Stimulated activated CD4-positive, alpha-beta T cell treated with anti-CD3 and anti-CD28 coated beads, Interleukin-4, amount 100 ng/mL, for 48 hours (primary cell): ENCODE measurements around the gene TEX13B.

Experiments used
- DNase-seq, 2 donors: peaks; one replicate each; pipeline ENCODE4 v3.0.0-alpha.2; 2020; ENCODE audit warnings: low read depth in 2 of 2

Gene TEX13B

GRCh38 chrX:107936434-107936730, 45.8 kb downstream of the TEX13B start:
- DNase-seq, result no peak

DNA sequence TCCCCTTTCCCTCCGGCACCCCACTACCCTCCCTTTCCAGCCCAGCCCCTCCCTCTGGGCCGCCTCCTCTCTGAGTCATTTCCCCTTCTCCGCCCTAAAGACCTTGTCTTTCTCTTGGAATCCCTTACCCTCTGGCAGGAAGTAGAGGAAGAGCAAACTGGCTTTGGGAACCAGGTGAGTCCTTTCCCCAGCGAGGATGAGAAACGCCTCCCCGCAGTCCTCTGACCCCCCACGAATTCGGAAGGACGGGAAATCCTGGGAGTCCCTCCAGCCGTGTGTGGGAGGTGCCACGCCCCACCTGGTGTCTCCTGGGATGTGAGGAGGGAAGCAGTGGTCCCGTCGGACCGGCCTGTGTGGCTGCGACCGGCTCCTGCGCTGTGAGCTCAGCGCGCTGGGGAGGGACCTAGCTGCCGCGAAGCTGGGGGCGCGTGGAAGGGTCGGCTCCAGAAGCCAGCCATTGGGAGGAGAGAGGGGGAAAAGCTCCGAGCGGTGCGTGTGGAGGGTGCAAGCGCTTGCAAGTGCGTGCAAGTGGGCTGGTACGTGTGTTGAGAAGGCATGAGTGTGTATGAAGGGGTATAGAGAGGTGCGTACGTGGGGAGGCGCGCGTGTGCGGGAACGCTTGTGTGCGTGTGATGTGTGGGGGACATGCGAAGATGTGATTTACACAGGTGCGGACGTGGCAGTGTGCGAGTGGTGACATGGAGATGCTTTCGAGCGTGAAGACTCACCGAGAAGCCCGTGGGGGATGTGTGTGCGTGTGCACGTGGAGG, 46.3 kb downstream of the TEX13B start:
- no peak for DNase-seq

GRCh38 chrX:107935200-107935599, 47.0 kb downstream of the TEX13B start:
- no peak for DNase-seq

- DNase-seq, result no peak
Measured at GRCh38 chrX:107934262-107934661, 47.9 kb downstream of the TEX13B start.
